ENCODE data around the gene PWWP2B.

DNA sequence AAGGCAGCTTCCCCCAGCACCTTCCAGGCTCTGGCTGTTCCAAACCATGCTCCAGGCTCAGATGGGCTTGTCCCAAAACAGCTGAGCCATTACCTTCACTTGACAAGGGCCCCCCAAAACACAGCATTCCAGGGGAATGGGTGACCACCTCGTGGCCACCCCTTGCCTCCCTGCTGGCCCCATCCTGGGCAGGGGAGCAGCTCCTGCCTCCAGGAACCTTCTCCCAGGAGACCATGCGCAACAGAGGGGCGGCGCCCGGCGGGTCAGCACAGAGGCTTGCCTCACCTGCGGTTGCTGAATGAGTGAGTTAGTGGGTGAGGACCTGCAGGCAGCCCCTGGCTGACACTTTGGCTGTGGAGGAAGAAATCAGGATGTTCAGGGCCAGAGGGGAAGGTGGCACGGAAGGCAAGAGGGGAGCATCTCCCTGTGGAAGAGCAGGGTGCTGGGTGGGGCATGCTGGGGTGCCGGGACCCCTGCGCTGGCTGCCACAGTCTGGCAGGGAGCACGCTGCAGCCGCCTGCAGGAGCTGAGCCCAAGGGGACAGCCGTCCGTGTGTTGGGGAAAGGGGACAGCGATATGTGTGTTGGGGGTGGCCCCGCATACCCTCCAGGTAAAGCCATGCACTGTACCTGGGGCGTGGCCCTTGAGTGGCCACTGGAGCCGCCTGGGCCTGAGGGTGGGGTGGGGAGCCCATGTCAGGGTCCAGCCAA is 54.7 kb downstream of the PWWP2B start:
- TF ChIP-seq CTCF (conservative IDR thresholded peaks at IDR 0.05; ENCODE audit: low read length) (no peak), EZH2phosphoT487 (IDR thresholded peaks at IDR 0.05; ENCODE audit: borderline replicate concordance) (no peak)

All from Loucy (cell line).